ENCODE data around the gene GALNTL6.

Gene GALNTL6

DNA sequence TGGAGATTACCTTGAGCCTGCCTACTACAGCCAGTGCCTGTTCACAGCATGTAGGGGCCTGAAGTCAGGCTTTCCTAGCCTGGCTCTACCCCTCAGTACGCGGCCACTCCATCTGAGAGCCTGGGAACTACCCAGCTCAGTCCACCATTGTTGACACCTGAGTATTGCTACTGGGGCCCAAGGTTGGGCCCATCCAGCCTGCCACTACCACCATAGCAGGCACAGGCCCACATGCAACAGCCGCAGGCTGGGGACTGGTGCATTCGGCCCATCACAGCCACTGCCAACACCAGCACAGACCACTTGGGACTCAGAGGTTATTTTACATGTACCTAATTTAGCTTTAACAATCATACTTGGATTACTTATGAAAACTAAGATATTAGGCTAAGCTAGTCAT lies 314.0 kb downstream of the GALNTL6 start:
- DNase-seq, result no peak

DNA sequence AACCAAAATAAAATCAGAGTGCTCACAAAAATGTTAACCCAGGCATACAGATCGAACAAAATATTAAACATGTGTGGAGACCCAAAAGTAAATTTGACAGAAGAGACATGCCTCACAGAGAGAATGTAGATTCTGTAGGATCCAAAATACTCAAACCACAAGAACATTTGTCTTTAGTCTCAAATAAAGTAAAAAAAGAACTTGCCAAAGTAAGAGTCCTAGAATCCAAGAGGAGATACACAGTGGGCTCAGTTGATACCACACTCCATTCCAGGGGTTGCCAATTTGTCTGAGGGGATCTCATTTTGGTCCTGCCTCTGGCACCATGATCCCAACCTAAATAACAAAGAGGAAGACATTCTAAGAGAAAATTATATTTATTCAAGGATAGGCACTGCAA lies 316.4 kb downstream of the GALNTL6 start:
- no peak for DNase-seq

DNA sequence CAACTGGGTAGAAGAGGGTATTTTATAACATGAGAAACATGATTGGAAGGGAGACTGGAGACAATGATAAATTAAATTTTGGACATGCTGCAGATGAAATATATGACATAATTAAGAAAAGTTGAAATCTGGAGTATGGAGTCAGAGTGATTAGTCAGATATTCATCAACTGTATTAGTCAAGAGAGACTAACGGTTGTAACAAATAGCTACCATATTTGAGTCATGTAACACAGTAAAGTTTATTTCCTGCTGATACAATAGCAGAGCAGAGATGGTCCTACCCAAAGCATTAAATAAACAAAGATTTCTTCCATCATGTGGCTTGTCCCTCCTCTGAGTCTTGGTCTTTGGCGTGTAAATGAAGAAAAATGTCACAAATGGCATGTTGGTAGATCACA lies 321.3 kb downstream of the GALNTL6 start:
- no peak for DNase-seq

DNA sequence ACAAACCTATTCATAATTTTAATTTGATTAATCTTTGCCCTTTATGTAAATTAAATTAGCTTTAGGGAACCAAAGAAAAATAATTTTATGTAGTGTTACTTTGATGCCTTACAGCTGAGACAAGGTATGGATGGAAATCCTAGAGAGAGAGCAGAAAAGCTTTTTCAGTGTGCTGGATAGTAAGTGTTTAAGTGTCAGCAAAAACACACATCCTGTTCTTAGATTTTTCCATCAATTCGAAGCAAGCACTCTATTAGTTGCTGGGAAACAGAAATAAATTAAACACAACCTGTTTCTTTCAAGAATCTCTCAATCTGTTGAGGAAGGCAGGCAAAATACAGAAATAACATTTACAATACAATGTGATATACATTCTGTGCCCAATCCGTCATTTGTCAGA lies 327.8 kb downstream of the GALNTL6 start:
- DNase-seq, result no peak

DNA sequence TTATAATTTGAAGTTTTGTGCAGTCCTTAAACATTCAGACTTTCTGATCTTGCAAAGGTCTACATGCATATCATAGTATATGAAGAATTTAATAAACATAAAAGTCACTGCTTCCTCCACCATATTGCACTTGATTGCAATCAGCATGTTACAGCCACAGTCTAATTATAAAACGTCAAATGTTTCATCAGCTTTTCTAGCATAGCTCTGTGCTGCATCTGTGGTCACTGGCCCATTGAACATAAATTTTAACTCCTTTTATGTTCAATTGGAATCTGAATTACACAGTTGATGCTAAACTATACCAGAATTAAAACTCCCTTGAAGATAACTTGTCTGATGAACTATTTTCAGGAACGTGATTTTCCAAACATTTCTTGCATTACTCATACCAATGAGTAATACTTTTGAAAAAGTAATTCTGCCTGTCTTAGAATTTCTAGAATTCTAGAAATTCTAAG lies 329.1 kb downstream of the GALNTL6 start:
- DNase-seq, result no peak

DNA sequence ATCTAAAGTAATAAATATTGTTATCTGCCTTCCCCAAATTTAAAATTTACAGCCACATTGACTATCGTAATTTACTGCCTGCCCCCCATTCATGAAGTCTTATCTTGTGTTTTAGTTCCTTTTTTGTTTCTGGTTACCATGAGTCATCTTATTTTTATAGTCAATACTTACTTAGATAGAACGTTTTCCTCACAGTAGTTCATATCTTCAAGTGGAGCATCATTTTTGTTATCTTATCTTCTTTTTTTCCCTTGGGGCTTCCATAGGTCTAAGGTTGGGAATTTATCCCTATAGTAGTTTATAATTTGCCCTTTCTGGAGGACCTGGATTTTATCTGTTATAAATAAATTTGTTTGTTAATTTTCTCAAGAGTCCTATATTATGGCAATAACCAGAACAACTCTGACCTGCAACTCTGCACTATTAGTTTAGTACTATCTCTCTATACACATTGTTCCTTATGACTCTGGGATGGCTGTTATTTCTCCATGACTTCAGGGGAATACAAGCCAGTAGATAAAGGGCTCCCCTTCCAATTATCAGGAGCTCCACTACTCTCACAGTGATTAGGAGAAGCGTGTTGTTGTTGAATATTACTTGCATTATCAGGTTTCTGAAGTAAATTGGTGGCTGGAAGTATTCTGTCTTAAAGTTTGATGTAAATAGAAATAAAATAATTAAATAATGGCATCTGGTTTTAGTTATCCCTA lies 330.6 kb downstream of the GALNTL6 start:
- no peak for DNase-seq

DNA sequence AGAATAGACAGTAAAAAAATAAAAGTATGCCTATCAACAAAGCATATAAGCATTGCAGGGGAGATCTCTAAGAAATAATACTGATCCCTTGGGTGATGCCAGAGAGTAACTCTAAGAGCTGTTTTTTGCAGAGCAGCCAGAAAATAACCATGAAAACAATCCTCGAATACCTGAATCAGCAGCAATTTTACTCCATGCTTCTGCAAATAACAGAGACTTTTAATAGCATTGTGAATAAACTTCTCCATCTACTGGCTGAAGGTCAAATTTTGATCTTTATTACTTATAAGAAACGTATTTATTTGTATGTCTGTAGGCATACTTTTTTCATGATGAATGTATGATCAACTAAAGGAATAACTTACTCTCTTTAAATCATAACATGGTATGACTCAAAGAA lies 334.5 kb downstream of the GALNTL6 start:
- DNase-seq, result no peak

DNA sequence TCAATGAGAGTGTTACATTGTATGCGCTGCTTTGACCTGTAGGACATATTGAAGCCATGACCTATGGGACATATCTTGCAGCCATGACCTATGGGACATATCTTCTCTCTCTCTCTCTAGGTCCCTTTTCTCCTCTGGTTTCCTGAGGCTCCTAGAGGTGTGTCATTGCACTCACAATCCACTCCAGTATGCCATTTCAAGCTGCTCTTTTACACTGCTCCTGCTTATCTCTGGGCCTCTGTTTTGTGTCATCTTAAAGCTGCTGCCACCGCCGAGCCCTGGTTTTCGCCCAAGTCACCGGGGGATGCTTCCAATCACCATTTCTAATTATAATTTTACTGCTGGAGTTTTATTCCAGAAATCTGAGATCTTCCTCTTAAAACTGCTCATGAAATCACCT lies 336.1 kb downstream of the GALNTL6 start:
- DNase-seq, result no peak

DNA sequence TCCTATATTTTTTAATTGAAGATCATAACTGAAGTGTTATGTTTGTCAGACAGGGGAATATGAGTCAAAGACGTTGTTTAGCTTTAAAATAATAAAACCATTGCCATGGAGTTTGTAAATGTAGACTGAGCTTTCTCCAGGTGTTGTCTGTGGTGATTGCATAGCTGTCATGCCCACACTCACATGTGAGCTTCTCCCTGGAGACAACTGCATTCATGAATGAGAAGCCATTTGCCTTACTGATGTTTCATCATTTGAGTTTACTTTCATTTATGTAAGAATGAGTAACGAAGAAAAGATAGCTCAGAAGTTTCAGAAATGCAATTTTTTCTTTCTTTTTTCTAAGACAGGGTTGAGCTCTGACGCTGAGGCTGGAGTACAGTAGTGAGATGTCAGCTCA lies 339.1 kb downstream of the GALNTL6 start:
- no peak for DNase-seq

DNA sequence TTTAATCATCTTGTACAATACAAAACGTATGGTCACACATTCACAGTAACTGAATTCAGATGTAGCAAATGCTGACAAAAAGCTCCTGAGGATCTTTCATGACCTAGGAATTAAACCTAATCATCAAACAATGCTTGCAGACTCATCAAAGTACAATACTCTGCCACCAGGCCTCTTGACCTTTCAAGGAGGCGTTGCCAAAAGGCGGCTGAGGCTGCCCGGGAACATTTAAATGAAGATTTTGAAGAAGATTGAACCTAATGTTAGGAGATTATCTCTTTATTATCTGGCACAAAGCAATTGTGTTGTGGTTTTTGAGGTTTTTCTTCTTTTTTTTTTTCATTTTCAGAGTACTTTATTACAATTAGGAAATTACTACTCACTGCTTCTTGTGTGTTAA lies 340.5 kb downstream of the GALNTL6 start:
- DNase-seq, result no peak

DNA sequence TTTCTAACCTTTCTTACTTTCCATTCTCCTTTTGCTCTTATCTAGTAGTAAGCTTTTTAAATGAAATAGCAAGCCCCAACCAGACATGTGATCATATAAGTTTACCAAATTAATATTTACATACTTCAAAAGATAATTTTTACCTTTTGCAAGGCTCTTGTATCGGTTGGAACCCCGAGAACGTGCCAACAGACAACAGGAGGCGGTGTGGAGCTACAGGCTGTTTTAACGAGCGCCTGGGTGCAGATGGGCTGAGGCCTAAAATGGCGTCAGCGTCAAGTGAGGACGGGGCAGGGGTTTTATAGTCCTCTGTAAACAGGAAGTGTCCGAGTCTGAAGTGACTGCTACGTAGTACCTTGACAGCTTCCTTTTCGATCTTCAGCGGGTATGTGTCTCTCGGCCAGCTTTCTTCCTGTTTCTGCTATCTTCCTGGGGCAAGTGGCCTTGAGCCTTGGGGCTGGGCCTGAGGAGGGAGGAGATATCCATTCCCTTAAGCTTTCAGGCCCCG lies 342.7 kb downstream of the GALNTL6 start:
- no peak for DNase-seq

DNA sequence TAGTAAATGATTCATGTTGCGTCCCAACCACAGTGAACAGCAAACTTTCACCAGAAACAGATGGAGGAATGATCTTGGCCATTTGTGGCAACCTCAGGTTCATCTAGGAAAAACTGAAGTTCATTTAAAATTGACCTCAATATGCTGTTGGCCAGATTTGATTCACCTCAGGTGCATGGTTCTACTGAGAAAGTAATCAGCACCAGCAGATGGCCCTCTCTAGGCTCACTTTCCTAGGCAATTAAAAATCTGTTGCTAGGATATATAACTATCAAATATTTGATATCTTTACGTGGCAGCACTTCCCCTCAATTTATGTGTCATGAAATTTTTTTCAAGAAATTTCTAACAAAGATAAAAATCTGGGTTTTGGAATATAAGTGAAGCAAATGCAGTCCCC lies 344.7 kb downstream of the GALNTL6 start:
- no peak for DNase-seq

DNA sequence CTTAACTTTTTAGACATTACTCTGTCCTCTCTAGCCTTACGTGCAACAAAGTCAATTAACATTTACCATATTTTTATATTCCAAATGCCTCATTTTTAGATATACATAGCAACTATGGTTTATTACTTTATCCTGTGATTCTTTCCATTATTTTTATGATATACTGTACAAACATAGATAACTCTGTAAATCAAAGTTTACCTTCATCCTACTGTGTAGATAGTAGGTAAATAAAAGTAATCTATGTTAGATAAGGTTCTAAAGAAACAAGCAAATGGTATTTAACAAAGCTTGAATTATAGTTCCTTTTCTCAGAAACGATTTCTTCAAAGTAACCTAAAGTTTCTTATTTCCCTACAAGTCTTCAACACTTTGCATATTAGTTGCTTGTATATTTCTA lies 350.0 kb downstream of the GALNTL6 start:
- no peak for DNase-seq

DNA sequence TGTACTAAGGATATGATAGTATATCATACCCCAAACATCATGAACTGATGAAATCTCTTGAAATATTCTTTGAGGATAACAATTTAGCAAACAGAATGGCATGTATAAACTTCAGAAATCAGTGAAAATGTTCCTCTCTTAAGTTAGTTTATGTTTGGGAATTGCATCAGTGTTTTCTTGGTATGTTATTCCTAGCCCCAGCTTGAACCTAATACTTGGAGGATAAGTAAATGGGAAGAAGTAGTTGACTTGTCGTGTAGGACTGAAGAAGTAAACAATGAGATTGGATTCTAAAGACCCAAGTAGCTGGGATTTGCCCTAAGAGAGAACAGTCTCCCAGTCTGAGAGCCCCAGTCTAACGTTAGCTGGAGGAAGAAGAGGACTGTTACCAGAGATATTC lies 355.7 kb downstream of the GALNTL6 start:
- no peak for DNase-seq

DNA sequence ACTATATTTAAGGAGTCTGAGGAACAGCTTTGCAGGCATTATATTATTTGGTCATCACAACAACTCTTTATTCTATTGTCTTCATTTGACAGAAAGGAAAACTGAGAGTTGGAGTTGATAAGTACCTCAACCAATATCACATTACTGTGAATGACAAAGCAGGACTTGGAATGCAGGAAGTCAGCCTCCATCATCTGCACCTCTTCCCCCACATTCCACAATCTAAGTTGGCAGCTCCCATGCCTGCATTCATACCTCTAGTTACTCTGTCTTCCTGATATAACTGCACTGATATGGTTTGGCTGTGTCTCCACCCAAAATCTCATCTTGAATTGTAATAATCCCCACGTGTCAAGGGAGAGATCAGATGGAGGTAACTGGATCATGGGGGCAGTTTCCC lies 356.7 kb downstream of the GALNTL6 start:
- no peak for DNase-seq

DNA sequence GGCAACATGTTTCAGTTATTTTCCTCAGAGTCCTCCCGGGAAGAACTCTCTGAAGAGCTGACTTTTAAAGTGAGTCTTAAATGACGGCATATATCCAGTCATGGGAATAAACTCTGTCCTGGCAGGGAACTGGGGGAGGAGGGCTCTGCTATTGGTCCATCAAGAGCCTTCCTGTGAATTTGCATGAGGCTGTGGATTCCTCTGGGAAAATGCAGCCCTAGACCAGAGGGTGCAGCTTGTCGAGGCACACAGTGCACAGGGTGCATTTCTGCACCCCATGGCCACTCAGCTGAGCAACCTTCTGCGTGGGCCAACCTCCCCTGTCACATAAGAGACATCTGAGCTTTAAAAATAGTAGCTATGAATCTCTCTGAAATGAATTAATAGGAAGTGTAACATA lies 360.0 kb downstream of the GALNTL6 start:
- no peak for DNase-seq

DNA sequence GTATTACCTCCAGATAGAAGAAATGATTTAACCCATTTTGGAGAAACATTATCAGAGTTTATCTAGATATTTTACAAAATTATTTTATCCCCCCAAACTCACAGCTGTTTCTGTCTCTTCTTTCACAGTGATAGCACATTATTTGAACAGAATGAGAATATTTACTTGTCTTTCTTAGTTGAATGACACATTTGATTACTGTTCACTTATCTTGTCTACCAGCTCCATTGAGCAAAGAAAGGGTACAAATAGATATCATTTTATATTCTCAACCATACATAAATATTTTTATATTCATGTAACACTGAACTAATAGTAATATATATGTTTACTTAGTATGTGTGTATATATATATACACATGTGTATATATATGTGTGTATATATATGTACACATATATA lies 364.2 kb downstream of the GALNTL6 start:
- DNase-seq, result no peak

DNA sequence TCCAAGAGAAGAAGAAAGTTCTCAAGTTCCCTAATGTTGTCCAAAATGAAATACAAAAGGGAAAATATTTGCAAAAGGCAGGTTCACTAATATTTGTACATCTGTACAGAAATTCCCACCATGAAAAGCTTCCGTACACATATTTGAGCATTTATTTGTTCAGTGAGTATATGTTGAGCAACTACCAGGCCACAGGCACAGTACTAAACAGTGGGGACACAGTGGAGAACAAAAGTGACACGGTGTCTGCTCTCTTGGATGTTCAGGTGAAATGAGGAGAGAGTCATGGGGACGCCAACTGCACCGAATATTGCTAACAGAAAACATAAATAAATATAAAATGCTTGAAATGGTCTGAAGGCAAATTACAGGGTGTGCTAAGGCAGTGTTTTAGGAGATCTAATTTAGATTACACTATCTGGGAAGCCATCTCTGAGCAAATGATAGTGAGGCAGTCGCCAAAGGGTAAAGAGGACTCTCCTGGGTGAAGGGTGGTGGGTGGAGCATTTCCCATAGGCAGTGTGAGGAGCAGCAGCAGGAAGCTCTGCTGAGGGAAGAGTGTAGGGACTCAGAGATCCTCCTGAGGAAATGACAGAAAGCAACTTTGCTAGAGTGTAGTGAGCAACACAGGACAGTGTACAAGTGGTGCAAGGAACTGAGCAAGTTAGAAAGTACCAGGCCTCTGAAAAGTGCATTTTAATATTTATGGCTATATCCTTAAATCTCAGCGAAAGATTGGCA lies 375.2 kb downstream of the GALNTL6 start:
- DNase-seq, result no peak

DNA sequence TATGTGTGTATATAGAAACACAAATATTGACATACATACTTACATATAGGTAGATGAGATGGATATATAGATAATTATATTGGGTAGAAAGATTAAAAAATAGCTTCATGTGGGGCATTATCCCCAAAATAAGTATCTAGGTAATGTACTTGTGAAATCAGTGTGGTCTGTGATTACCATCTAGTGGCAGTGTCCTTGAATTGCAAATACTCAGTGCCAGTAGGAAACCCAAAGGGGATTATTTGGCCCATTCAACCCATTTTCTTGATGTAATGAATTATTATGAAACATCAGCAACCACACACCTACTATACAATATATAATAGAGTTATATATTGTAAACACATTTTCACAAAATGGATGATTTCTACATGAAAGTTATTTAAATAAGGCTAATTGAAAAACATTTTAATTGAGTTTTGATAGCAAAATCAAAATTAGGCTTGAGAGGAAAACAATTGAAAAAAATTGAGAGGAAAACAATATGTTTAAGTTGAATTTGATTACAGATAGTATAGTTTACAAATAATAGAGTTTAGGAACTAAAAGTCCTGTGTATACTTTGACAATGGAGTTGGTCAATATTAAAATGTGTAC lies 389.4 kb downstream of the GALNTL6 start:
- no peak for DNase-seq

DNA sequence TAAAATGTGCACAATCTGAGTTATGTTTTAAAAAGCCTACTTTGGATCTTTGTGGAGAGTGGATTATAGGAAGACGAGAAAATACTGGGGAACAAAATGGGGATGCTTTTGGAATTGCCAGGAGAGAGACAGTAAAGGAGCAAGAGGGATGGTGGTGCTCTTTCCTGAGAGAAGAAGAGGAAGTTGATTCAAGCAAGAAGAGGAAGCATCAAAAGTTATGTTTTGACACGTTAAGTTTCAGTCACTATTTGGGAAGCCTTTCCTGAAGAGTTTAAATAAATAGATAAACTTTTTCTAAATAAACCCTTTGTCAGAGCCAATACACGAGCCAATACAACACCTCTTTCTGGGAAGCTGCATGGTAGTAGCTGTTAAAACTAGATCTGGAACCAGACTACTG lies 394.1 kb downstream of the GALNTL6 start:
- DNase-seq, result no peak

DNA sequence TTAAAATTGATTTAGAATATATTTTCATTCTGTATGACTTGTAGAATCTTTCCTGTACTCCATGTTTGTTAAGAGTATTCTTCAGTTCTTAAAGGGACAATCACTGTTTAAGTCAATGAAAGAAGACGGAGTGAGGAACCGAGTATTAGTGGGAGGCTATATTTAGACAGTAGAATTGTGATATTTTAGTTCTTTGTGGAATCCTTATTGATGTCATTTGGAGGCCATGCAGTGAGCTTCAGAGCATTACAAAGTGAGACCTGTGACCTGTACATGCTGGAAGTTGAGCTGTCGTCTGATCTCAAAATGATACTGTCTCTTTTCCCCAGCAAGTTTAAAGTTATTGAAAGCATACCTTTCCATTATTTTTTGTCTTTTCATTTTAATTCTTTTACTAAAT lies 394.7 kb downstream of the GALNTL6 start:
- DNase-seq, result no peak

DNA sequence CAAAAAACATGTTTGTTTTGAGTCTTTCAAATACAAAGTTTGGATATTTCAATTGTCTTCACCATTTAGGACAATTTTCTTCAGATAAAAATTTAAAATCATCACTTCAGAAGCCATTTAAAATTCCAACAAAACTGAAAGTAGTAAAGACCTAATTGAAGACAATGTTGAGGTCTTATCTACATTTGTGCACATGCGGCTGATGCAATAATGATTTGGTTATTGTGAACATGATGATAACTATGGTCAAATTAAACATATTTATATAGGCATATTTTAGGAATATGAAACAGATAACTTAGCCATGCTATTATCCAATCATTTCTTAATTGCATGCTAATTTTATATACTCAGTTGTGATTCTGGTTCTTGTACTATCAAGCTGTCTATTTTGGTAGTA lies 407.5 kb downstream of the GALNTL6 start:
- DNase-seq, result no peak

DNA sequence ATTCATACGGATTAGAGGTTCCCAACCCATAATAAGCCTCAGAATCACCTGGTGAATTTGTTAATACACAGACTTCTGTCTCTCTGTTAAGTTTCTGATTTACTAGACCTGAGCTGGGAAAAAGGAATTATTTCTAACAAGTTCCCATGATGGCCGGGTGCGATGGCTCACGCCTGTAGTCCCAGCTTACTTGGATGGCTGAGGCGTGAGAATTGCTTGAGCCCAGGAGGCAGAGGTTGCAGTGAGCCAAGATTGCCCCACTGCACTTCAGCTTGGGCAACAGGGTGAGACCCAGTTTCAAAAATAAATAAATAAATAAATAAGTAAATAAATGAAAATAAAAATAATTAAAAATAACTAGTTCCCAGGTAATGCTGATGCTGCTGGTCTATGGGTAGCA lies 412.3 kb downstream of the GALNTL6 start:
- DNase-seq, result no peak

DNA sequence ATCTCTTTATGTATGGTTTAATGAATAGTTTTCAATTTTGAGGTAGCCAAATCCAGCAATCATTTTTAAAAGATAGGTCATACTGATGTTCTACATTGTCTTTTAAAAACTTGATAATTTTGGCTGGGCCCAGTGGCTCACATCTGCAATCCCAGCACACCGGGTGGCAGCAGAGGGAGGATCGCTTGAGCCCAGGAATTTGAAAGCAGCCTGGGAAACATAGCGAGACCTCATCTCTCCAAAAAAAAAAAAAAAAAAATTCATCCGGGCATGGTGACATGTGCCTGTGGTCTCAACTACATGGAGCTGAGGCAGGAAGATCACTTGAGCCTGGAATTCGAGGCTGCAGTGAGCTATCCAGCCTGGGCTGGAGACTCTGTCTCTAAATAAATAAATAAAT lies 419.8 kb downstream of the GALNTL6 start:
- no peak for DNase-seq
